Stimulated activated CD8-positive, alpha-beta memory T cell treated with anti-CD3 and anti-CD28 coated beads, Interleukin-15, amount 100 ng/mL, for 1 hour (primary cell): Measurements from ENCODE around the gene TACC2.
"Not testable (repeated sequence)": the region's sequence is repeated elsewhere in the genome, so short reads cannot be mapped to it uniquely, and the experiment has no call there.

Experiments used
- DNase-seq: peaks from one replicate; pipeline ENCODE4 v3.0.0-alpha.2; 2020; ENCODE audit warnings: low read depth

Gene TACC2

DNA sequence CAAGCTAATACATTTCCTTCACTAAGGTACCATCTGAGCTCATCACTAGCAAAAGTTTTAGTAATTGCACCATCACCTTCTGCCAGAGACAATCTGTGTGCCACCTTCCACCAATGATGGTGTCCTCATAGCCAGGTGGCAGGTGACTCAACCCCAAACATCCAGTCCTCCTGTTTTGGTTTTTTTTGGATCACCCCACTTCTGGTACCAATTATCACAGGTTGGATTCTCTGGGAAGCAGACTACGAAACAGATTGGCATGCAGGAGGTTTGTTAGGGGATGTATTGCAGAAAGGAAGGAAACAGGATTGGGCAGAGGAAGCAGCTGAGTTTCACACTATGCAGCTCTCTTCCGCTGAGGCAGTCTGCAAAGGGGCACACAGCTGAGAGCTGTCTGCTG, 4.5 kb upstream of the TACC2 start:
- DNase-seq, result no peak

DNA sequence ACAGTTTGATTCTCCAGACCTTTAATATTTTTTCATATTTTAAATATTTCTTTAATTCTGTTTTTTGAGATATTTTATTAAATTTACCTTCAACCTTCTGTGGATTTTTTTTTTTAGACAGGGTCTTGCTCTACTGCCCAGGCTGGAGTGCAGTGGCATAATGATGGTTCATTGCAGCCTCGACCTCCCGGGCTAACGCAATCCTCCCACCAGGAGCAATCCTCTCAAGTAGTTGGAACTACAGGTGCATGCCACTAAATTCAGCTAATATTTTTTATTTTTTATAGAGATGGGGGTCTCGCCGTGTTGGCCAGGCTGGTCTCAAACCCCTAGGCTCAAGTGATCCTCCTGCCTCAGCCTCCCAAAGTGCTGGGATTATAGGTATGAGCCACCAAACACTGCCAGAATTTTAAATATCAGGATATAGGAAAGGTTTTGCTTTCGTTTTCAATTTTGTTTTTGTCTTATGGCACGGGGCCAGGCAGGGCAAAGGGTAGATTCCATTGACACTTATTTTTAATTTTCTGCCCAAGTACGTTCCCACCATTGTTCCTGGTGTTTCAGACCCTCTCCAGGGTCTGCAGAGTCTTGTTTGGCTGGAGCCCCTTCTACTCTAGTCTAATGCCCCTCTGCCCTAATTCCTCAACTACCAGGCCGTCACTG, 1.2 kb downstream of the TACC2 start:
- DNase-seq, result no peak

DNA sequence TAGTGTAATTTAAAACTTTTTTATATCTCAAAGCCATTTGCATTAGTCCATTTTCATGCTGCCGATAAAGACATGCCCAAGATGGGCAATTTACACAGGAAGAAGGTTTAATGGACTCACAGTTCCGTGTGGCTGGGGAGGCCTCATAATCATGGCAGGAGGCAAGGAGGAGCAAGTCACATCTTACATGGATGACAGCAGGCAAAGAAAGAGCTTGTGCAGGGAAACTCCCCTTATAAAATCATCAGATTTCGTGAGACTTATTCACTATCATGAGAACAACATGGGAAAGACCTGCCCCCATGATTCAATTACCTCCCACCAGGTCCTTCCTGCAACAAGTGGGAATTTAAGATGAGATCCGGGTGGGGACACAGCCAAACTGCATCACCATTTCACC, 2.8 kb downstream of the TACC2 start:
- DNase-seq, result not testable (repeated sequence)

DNA sequence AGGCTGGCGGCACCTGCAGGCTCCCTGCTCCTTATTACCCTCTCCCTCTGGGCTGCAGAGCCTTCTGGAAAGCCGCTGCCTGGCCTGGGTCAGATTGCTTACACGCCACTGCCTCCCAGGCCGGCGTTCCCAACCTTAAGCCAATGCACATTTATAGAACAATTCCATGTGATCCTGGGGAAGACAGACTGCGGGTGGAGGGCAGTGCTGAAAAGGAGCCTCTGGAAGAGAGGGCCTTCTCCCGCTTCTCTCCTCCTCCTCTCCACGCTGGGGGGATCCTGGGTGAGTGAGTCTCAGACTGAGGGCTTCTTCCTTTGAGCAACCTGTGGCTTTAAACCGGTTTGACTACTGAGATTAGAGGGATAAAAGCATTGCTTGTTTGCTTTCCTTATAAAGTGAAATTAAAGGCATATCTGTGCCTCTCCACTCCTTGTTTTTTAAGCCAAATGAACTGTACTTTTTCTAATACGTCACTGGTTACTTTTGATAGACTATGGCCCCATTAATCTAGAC, 5.5 kb downstream of the TACC2 start:
- no peak for DNase-seq

DNA sequence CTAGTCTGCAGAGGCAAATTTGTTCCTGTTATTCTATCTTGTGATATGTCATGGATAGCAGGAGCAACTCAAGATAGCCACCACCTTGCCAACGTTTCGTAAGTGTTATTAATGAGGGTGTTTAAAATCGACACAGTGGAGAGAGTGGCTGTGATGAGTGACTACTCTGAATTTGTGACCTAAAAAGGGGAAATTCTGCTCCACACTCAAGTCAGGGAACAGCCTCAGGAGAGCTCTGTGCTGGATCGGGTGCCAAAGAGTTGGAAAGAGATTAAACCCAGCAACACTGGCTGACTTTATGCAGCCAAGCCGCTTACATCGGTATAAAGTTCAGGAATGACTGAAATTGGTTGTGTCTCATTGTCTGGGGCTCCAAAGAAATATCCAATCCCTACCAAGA, 9.5 kb downstream of the TACC2 start:
- DNase-seq, result no peak

DNA sequence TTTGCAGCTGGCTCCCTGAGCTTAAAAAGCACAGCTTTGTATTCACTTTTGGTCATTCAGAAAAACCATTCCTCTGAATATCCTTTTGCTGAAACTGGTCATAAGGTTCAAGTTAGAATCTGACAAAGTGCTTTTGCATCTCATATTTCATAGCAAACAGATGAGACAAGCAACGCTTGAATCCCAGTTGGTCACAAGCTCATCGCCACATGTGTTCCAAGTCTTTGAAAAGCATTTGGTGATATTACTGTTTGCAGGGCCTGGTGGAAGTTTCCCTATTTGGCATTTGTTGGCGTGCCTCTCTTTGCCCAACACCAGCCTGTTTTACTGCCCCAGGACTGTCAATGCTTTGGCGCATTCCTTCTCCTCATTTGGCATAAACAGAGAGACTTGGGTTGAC, 10.3 kb downstream of the TACC2 start:
- DNase-seq, result no peak

DNA sequence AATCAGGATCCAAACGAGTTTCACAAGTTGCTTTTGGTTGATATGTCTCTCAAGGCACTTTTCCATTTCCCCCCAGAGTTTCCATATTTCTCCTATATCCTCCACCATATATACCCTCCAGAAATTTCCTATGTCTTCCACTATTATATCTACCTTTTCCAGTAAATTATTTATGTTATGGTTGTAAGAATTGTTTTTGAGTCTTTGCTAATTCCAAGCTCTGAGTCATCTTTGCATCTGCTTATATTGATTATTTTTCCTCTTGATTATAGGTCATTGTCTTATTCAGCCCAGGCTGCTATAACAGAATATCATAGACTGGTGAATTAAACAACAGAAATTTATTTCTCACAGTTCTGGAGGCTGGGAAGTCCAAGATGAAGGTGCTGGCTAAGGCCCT, 12.7 kb downstream of the TACC2 start:
- DNase-seq, result no peak

DNA sequence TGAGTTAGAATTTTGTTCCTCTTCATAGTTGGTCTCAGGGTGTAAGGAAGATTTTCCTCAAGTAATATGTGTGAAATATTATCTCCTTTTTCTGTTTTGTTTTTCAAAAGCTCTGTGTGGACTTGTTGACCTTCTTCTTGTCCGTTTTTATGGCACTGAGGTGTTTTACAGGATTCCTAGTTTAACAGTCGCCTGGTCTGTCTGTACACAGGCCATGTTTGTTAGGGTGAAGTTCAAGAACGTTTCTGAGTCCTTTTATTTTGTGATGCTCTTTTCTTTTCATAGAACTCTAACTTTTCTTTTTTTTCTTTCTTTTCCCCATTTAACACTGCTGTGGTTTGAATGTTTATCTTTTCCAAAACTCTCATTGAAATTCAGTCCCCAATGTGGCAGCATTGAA, 18.5 kb downstream of the TACC2 start:
- DNase-seq, result no peak

DNA sequence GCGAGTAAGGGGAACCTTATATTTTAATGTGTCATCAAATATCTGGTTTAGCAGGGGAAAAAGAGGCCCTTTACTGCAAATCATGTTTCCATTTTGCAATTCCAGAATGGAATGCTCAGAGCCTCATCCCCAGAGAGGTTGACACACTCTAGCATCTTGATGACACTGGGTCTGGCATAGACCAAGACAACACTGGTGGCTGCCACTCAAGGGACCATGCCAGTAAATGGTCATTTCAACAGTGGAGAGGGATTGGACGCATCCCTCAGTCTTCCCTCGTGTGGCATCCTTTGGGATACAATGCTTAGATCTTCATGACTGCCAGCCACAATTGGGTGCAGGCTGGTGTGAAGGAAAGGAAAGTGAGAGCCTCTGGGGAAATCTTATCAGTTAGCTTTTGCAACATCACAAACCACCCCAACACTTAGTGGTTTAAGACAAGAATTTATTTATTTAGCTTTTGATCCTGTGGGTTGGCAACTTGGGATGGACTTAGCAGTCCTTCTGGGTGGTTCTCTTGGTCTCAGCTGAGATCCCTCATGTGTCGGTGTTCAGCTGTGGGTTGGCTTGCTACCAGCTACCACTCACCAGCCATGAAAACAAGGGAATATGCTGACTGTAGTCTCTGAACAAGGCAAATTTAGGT, 21.6 kb downstream of the TACC2 start:
- DNase-seq, result no peak

DNA sequence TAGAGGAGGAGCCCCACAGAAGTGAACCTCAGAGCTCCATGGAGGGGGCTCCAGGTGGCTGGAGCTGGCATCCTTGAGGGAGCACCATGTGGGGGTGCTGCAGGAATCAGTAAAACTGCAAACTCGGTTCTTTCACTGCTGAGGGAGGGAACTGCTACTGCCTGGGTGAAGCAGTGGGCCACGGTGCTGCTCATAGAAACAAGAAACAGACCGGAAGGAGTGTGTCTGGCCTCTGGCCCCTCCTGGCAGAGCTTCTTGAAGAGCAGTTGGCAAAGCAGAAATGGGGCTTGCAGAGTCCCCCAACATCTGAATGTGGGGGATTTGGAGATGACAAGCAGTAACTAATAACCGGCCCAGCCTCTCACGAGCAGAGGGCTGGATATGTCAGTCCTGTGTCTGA, 23.8 kb downstream of the TACC2 start:
- DNase-seq, result no peak

DNA sequence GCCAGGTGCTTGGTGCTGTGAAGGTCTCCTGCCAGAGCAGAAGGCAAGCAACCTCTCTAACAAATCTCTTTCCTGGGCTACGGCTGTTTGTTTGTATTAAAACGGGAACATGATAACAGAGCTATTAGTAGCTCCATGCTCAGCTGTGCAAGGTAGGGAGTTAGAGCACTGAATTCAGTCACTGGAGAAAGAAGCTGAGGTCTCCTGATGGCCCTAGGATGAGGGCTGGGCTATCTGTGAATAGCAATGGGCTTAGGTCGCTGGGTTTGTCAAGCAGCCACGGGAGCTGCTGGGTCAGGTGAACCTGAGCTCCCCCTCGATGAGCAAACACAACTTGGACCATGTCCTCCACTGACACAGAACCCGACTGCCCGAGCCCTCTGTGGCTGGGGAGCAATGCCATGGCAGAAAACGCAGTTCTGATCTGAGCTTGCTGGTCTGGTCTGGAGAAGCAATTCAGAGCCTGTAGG, 24.4 kb downstream of the TACC2 start:
- DNase-seq, result no peak

DNA sequence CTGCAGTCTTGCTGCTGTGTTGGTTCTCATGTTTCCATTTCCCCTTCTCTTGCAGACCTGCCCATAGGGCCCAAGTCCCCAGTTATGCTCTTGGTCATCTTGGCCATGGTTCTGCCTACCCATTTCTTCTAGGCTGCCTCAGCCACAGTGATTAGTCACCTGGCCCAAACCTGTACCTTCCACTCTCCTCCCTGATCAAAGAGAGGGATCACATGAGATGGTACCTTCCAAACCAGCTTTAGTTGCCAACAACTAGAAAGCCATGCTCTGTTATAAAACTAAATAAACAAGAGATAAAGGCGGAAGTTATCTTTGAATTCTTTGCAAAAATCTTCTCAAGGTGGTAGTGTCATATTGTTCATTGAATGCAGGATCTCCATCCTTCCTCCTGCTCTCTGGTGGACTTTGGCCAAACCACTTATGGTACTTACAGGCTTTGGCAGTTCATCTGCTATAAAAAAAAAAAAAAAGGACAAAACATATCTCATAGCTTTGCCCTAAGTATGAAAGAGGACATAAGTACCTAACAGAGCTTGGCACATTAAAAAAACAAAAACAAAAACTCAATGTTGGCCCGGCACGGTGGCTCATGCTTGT, 25.8 kb downstream of the TACC2 start:
- DNase-seq, result no peak

DNA sequence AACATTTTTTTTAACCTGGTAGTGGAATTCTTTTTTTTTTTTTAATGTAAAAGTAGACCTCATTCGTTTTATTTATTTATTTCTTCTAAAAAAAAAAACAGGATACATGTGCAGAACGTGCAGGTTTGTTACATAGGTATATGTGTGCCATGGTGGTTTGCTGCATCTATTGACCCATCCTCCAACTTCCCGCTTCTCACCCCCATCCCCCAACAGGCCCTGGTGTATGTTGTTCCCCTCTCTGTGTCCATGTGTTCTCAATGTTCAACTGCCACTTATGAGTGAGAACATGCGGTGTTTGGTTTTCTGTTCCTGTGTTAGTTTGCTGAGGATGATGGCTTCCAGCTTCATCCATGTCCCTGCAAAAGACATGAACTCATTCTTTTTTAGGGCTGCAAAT, 29.0 kb downstream of the TACC2 start:
- not testable (repeated sequence) for DNase-seq

DNA sequence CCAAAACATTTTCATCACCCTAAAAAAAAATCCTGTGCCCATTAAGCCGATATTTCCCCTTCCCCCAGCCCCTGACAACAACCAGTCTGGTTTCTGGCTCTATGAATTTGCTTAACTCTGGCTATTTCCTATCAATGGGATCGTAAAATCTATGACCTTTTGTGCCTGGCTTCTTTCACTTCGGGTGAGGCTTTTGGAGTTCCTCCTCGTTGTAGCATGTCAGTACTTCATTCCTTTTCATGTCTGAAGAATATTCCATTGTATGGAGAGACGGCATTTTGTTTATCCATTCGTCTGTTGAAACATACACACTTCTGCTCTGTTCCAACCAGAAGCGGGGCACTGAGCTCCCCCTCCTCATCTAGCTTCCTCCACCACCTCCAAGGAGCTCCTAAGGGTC, 29.5 kb downstream of the TACC2 start:
- DNase-seq, result no peak

DNA sequence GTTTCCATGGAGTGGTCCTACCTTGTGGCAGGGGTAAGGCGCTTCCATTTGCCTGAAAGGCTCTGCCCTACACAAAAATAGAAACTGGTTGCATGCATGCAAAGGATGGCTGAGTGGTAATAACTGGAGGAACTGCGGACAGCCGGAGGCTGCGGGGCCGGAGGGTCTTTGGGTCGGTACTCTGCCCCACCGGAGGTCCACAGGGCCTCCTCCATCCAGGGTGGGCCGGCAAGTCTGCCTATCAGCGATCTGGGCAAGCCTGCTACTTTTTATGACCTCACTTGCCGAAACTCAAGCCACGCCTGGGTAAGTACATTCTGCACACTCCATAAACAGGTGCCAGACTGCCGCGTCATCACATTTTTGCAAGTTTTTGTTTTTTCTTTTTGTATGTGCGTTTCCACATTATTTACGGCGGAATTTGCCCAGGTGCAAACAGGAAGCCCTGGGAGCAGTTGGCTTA, 30.0 kb downstream of the TACC2 start:
- no peak for DNase-seq

DNA sequence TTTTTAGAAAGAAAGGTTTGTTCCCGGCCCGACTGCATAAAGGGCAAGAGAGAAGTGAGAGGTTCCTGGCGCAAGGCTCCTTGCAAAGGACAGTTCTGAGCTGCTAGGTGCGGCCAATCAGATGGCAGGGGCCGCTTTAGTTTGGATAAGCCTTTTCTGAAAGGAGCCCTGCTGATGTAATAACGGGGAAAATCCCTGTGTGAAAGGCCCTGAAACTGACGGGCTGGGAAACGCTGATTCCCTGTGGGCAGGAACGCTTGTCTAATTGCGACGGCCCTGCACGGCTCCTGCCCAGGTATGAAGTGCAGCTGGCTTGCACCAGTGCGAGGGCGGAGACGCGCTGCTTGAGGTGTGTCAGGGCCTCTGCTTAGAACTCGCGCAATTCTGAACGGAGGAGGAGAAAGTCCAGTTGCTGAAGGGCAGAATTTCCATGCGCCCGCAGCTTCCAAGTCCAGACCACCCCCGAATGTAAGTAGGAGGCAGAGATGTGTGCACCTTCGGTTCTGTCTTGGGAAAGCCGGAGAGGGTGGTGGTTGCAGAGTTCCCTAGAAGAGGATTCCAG, 30.5 kb downstream of the TACC2 start:
- no peak for DNase-seq

DNA sequence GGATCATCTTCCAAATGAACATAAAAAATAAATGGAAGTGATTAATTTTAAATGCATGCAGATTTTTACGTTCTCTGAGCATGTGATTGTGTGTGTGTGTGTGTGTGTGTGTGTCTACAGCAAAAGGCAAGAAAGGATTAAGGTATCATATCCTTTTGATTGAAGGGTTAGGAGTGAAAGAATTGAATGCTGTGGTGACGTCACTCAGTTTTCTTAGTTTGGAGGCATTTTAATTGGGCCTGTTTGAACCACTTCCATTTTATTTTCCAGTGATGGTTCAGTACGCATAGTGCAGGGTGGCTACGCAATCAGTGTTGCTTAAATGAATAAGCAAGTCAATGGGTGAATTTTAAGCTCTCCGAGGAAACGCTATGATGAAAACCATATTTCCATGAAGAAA, 31.3 kb downstream of the TACC2 start:
- DNase-seq, result no peak

DNA sequence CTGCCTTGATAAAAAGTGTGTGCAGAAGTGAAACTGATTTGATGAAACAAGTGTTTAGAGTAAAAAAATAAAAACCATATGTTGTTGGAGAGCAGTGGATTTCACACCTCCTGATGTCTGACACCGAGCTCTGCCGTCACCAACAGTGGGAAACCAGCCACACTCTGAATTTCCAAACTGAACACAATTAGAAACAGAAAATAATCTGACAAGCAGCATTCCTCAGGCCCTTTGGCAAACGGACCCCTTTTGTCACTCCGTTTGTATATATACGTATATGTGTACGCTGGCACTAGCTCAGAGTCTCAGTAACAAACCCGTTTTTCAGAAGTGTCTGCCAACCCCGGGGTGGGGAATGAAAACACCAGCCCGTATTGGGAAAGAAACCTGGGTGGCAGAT, 32.4 kb downstream of the TACC2 start:
- DNase-seq, result no peak

DNA sequence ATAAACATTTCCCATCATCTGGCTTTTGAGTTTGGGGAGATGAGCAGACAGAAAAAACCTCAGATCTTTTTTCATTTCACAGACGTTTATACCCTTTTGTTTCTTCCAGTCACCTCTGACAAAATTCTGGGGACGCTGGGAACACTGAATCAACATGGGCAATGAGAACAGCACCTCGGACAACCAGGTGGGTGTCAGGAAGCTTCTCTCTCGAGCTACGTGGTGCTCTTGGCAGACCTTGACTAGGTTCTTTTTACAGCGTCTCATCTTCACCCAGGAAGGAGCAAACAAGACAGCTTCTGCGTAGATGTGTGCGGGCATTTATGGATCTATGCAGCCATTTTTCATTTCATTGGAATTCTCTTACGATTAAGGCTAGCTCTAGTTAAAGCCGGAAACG, 32.9 kb downstream of the TACC2 start:
- DNase-seq, result no peak

DNA sequence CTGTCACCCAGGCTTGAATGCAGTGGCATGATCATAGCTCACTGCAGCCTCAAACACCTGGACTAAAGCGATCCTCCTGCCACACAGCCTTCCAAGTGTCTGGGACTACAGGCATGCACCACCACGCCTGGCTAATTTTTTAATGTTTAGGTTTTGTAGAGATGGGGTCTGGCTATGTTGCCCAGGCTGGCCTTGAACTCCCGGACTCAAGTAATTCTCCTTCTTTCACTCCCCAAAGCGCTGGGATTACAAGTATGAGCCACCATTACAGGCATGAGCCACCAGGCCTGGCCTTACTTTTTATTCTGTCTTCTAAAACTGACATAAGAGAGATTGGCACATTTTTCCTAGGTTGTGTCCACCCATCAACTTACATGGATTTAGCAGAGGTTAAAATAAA, 33.3 kb downstream of the TACC2 start:
- DNase-seq, result no peak

DNA sequence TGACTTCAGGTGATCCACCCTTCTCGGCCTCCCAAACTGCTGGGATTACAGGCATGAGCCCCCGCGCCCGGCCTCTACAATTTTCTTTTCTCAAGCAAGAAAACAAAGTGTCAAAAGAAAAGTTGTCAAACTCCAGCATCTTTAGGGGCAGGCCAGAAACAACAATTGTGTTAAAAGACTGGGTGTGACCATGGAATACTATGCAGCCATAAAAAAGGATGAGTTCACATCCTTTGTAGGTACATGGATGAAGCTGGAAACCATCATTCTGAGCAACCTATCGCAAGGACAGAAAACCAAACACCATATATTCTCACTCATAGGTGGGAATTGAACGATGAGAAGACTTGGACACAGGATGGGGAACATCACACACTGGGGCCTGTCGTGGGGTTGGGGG, 34.3 kb downstream of the TACC2 start:
- not testable (repeated sequence) for DNase-seq

DNA sequence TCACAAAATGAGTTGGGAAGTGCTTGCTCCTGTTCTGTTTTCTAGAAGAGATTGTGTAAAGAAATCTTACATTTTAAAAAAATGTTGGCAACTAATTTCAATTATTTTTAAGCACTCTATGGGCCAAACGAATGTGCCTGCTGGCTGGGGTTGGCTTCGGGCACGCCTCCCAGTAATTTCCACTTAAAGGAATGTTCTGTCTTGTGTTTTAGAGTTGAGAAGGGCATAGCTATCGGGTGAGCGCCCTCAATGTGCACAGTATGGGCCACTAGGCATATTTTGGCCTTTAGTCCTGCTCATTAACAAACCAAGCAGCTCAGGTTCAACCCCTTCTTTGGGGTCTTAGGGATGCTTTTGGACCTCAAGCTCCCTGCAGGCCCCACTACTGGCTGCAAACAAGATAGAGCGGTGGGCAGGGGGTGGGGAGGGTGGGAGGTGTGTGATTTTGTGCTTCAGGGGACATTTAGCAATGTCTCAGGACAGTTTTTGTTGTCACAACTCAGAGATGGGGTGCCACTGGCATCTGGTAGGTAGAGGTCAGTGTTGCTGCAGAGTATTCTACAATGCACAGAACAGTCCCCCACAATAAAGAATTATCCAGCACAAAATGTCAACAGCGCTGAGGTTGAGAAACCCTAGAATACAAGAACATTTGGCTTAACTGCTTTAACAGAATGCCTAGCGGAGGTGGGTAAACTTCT, 40.7 kb downstream of the TACC2 start:
- DNase-seq, result no peak

DNA sequence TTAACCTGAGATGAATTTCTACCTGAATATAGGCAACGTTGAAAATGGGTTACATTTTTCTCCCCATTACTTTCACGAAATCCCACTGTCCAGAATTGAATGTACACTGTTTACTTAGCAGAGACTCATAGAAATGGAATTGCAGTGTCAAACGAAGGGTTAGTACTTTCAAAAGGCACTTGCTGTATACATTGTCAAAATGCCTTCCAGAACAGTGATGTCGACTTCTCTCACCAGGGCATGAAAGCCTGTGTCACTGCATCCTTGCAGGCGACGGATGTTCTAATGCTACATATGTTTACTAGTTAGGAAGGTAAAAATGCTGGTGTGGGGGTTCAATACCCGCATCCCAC, 41.2 kb downstream of the TACC2 start:
- DNase-seq, result no peak
